ENCODE results near the gene NTNG1. TPM values are rescaled to one million over a fixed set of nuclear protein-coding genes. Genes with fewer than 3 reads are reported as not detected.
"Not testable (repeated sequence)": the region's sequence is repeated elsewhere in the genome, so short reads cannot be mapped to it uniquely, and the experiment has no call there.

The NTNG1 gene
- total RNA-seq = 1 to 10 TPM in 1 of 2 experiments, not detected in 1; 1.1 TPM

DNA sequence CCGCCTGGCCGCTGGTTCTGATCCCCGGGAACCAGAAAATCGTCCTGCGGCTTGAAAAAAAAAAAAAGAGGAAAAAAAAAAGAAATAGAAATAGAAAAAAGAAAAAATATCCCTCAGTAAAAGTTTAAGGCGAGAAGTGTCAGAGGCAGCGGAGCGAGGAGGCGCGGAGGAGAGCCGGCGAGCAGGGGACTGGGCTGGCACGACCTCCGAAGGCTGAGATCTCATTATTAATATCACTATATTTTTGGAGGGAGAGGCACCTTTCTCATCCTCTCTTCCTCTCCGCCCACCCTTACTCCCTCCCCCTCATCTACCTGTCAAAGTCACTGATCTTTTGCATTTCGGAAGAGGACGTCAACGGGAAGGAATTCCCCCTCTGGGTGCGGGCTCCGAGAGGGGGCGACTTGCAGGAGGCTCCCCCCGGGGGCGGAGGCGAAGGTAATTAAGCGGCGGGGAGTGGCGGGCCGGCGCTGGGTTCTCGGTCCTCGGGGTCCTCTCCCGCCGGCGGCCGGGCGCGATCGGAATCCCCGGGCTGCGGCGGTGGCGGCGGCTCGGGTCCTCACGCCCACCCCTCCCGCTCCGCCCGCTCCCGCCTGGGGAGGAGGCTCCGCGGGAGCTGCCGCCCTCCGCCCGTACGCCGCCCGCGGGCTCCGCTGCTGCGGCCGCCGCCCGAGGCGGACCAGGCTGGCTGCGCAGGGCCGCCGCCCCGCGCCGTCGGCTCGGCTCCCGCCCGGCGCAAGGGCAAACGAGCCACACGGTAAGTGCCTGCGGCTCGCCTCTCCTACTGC is at the start of gene NTNG1:
Gene NTNG1, plus strand, starts transcription at position 337 of the 788 bp plus-strand sequence.
- H3K4me1 Mint-ChIP-seq = peaks cover 13% of the 10 kb centered on the region
- peaks cover 67% of the 10 kb centered on the region for H3K27me3 Mint-ChIP-seq
- DNase-seq (no peak), ATAC-seq (peak; percentile 58)
- no peaks in the 10 kb centered on the region for H3K9me3 Mint-ChIP-seq (ENCODE audit: low read depth)
- CTCF ChIA-PET = interaction anchor here (1.6 kb wide), 1 partner anchor 9 kb away, joined by 3 read pairs; no protein-coding TSS in a partner anchor
- no peaks in the 10 kb centered on the region for H3K36me3 Mint-ChIP-seq
- H3K4me3 Mint-ChIP-seq = peak within 1 kb of the TSS; percentile 64
- H3K27ac Mint-ChIP-seq = no peak within 1 kb of the TSS

DNA sequence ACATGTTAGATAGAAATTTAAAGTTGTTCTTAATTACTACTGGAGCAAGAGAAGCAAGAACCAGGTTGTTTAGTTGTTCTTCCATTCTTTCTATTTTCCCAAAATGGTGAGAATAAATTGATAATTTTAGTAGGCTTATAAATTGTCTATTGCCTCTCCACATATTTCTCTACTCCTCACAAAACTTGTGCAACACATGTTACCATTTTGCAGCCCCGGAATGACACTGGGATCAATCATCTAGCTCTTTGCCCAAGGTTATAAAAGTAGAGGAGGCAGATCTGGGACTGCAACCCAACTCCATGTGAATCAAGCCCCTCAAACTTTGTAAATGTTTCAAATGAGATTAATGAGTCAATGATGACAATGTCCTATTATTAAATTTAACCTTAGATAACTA is 49.4 kb upstream of the NTNG1 start:
- CTCF ChIA-PET = no interaction called here
- H3K4me3 Mint-ChIP-seq = no peak overlapping the region
- no peaks in the 10 kb centered on the region for H3K36me3 Mint-ChIP-seq
- DNase-seq = no peak
- no peaks in the 10 kb centered on the region for H3K4me1 Mint-ChIP-seq
- no peak for ATAC-seq
- no peaks in the 10 kb centered on the region for H3K9me3 Mint-ChIP-seq (ENCODE audit: low read depth)
- H3K27ac Mint-ChIP-seq = no peak overlapping the region
- H3K27me3 Mint-ChIP-seq = no peaks in the 10 kb centered on the region

DNA sequence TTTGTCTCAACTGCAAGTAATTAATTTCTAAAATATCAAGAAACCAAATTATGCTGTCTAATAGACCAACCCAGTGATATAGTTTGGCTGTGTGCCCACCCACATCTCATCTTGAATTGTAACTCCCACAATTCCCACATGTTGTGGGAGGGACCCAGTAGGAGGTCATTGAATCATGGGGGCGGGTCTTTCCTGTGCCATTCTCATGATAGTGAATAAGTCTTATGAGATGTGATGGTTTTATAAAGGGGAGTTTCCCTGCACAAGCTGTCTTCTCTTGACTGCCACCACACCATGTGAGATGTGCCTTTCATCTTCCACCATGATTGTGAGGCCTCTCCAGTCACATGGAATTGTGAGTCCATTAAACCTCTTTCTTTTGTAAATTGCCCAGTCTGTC is 47.4 kb upstream of the NTNG1 start:
- H3K9me3 Mint-ChIP-seq (ENCODE audit: low read depth); ATAC-seq; H3K27ac Mint-ChIP-seq; H3K27me3 Mint-ChIP-seq; DNase-seq; H3K4me3 Mint-ChIP-seq; H3K4me1 Mint-ChIP-seq; H3K36me3 Mint-ChIP-seq; CTCF ChIA-PET: not testable (repeated sequence)

DNA sequence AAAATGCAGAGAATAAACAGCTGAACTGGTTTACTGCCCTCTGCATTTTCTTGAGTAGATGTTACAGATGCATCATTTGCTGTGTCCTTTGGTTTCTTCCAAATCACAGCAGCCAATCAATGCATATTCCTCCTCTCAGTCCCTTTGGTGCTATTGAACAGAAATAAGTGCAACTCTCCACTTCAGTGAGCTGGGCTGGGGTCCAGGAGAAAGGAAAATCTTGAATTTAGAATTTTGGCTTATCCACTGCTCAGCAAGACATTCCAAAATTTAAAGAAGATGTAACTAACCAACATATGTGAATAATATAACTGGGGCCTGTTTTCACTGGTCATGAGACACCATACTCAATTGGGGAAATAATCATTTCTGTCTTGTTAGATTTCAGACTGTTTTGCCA is 45.2 kb upstream of the NTNG1 start:
- Mint-ChIP-seq H3K27ac (no peak overlapping the region), H3K9me3 (ENCODE audit: low read depth) (no peaks in the 10 kb centered on the region), H3K36me3 (no peaks in the 10 kb centered on the region), H3K4me1 (peaks cover 2% of the 10 kb centered on the region), H3K4me3 (no peak overlapping the region), H3K27me3 (no peaks in the 10 kb centered on the region)
- ATAC-seq = no peak
- no peak for DNase-seq
- CTCF ChIA-PET = no interaction called here

DNA sequence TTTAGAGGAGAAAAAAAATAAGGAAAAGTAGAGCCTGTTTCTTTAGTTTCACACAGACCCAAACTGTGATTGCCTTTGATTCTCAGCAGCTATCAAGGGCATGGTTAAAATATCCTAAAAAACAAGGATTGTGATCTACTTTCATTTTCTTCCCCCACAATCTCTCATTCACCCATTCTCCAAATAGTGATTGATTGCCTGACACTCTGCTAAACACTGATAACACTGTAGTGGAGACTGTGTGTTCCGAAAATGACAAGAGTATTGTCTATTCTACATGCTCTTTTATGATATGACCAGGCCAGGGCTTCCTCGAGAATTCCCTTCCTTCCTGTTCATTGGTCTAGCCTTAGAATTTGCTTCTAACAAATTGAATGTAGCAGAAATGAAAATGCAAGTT is 44.1 kb upstream of the NTNG1 start:
- CTCF ChIA-PET = no interaction called here
- Mint-ChIP-seq H3K9me3 (ENCODE audit: low read depth) (no peaks in the 10 kb centered on the region), H3K27ac (no peak overlapping the region), H3K27me3 (no peaks in the 10 kb centered on the region), H3K36me3 (no peaks in the 10 kb centered on the region), H3K4me3 (no peak overlapping the region), H3K4me1 (peaks cover 2% of the 10 kb centered on the region)
- ATAC-seq (no peak), DNase-seq (no peak)

DNA sequence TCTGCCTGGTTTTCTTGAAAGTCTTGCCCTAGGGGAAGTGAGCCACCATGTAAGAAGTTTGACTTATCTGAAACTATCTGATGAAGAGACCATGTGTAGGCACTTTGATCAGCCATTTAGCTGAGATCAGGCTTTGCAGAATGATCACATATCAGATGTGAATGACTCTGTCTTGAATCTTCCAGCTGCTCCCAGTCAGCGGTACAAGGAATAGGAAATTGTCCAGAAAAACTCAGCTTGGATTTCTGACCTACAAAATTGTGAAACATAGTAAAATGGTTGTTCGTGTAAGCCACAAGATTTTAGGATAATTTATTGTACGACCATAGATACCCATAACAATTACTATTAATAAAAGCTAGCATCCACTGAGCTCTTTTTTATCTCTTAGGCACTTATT is 41.9 kb upstream of the NTNG1 start:
- Mint-ChIP-seq H3K36me3 (no peaks in the 10 kb centered on the region), H3K4me1 (peaks cover 2% of the 10 kb centered on the region), H3K27ac (no peak overlapping the region), H3K9me3 (ENCODE audit: low read depth) (no peaks in the 10 kb centered on the region), H3K27me3 (no peaks in the 10 kb centered on the region), H3K4me3 (no peak overlapping the region)
- ATAC-seq = no peak
- CTCF ChIA-PET = no interaction called here
- no peak for DNase-seq

DNA sequence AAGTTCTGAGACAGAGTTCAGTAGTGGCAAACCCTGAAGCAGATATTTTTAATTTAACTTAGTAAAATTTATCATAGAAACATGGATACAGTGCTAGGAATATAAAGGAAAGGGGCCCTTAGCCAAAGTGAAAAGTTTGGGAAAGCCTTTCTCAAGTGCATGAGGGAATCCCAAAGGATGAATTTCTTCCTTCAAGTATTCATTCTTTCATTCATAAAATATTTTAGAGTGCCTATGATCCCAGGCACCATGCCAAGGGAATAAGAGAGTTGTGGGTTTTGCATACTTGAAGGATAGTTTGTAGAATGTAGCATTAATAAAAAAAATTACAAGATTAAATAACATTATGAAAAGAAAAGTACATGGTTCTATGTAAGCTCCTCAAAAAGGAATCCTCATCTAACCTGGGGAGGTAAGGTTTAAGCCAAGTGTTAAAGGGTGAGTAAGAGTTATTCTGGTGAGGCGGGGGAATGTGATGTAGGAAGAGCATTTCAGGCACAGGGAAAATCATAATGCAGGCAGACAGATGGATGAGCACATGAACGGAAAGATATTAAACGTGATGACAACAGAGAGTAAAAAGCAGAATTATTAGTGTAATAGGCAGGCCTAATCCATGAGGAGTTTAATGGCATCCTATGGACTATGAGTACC is 40.4 kb upstream of the NTNG1 start:
- no peak for DNase-seq
- CTCF ChIA-PET = no interaction called here
- no peak for ATAC-seq
- no peaks in the 10 kb centered on the region for H3K9me3 Mint-ChIP-seq (ENCODE audit: low read depth)
- H3K36me3 Mint-ChIP-seq = no peaks in the 10 kb centered on the region
- no peak overlapping the region for H3K27ac Mint-ChIP-seq
- H3K4me3 Mint-ChIP-seq = no peak overlapping the region
- peaks cover 2% of the 10 kb centered on the region for H3K4me1 Mint-ChIP-seq
- no peaks in the 10 kb centered on the region for H3K27me3 Mint-ChIP-seq

DNA sequence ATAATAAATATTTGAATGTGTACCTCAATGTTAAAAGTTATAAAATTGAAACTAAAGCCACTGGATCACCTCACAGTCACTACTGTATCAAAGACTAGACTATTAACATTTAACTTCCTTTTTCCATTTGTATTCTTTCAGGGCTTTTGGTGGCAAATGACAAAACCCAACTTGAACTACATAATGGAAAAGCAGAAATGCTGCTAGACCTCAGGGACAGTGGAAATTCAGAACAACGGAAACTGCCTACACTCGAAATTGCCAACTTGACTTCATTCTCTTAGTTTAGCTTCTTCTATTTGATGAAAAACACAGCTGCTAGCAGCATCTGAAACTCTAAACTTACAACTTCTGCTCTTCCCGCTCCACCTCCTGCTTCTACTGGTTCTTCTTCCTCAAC is 34.9 kb upstream of the NTNG1 start:
- Mint-ChIP-seq H3K4me1 (no peaks in the 10 kb centered on the region), H3K4me3 (no peak overlapping the region), H3K27me3 (no peaks in the 10 kb centered on the region), H3K9me3 (ENCODE audit: low read depth) (no peaks in the 10 kb centered on the region), H3K27ac (no peak overlapping the region), H3K36me3 (no peaks in the 10 kb centered on the region)
- DNase-seq (no peak), ATAC-seq (no peak)
- CTCF ChIA-PET = no interaction called here

DNA sequence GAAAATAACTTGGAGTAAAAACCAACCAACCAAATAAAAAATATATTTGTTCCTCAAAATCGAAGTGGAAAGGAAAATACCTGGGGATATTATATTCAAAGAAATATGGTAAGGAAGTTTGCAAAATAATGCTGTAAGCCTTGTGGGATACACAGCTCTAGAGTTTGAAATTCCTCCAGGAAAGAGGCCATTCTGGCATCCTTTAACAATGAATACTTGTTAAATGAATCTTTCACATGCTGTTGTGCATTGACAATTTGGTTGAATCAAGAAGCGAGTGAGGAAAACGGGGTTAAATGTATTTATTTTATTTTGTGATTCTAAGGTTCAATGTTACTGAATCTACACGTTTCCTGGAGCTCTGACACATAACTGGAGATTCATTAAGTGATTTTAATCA is 30.5 kb upstream of the NTNG1 start:
- CTCF ChIA-PET = no interaction called here
- Mint-ChIP-seq H3K4me3 (no peak overlapping the region), H3K27me3 (no peaks in the 10 kb centered on the region), H3K36me3 (no peaks in the 10 kb centered on the region), H3K9me3 (ENCODE audit: low read depth) (no peaks in the 10 kb centered on the region), H3K4me1 (no peaks in the 10 kb centered on the region), H3K27ac (no peak overlapping the region)
- ATAC-seq (no peak), DNase-seq (no peak)

DNA sequence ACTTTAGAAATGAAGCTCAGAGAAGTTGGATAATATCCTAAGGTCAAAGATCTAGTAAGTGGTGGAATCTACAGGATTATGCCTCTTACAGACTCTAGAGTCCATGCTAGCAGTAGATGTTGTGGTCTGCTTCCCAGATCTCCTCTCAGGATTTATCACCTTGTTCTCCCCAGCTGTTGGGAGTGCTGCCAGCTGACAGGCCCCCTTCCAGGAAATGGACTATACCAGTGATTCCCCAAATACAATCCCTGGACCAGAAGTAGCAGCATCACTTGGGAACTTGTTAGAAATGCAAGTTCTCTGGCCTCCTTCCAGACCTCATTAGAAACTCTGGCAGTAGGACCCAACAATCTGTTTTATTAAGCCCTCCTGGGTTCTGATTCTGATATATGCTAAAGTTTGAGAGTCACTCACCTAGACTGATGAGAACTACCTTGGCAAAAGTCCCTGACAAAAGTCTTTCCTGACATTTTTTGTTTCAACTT is 24.5 kb upstream of the NTNG1 start:
- Mint-ChIP-seq H3K36me3 (no peaks in the 10 kb centered on the region), H3K27ac (no peak overlapping the region), H3K9me3 (ENCODE audit: low read depth) (no peaks in the 10 kb centered on the region), H3K27me3 (peaks cover 2% of the 10 kb centered on the region), H3K4me3 (no peak overlapping the region), H3K4me1 (no peaks in the 10 kb centered on the region)
- CTCF ChIA-PET = no interaction called here
- no peak for ATAC-seq
- DNase-seq = no peak

DNA sequence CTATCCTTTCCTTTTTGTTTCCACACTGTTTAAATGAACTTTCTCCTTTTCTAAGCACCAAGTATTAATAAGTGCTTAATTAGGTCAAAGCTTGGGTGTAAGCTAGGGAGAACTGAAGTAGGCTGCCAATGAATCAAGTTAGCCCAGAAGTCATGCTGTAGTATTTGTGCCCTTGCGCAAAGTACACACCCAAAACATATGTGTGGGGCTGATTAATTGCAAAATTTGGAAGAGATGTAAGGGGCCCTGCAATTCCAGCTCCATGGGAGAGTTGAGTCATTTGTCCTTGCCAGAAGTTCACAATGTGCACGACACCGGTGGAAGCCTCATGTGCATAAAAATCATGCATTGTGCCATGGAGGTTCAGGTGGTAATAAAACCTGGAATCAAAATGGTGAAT is 18.6 kb upstream of the NTNG1 start:
- DNase-seq = no peak
- no peaks in the 10 kb centered on the region for H3K4me1 Mint-ChIP-seq

DNA sequence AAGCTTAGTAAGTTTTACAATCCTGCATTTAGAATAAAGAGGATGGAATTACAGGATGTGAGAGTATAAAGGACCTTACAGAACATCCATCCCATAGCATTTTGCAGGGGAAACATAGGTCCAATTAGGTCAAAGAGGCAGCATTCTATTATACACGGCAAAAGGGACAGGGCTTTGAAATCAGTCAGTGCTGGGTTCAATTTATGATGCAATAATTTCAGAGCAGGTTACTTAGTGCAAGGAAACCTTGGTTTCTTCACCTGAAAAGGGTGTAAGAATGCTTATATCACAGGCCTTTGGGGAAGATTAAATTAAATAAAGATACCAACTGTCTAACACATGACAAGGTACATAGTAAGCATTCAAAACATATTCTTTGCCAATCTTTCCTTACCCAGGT is 17.1 kb upstream of the NTNG1 start:
- Mint-ChIP-seq H3K4me3 (no peak overlapping the region), H3K9me3 (ENCODE audit: low read depth) (no peaks in the 10 kb centered on the region), H3K4me1 (no peaks in the 10 kb centered on the region), H3K27me3 (peaks cover 2% of the 10 kb centered on the region), H3K27ac (no peak overlapping the region), H3K36me3 (no peaks in the 10 kb centered on the region)
- DNase-seq (no peak), ATAC-seq (no peak)
- CTCF ChIA-PET = no interaction called here

More for the DNA sequence above, 18.6 kb upstream of the NTNG1 start:
- Mint-ChIP-seq H3K9me3 (ENCODE audit: low read depth) (no peaks in the 10 kb centered on the region), H3K27me3 (peaks cover 2% of the 10 kb centered on the region), H3K4me3 (no peak overlapping the region), H3K27ac (no peak overlapping the region), H3K36me3 (no peaks in the 10 kb centered on the region)
- CTCF ChIA-PET = no interaction called here
- ATAC-seq = no peak

DNA sequence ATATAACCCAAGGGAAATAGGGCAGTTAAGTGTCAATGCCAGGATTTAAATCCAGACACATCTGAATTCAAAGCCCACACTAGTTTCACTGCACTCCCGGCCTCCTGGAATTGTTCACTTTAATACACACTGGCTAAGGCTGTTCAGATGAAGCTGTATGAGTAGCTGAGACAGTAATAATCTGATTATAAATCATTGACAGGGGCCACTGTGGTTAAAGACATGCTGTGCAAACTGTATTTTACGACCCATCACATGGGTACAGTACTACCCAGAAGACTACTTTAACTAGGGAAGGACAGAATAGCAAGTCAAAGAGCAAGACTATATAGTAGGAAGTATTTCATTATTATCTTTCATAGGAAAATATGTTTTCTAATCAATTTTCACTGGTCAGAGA is 16.1 kb upstream of the NTNG1 start:
- H3K27ac Mint-ChIP-seq = no peak overlapping the region
- H3K36me3 Mint-ChIP-seq = no peaks in the 10 kb centered on the region
- CTCF ChIA-PET = no interaction called here
- peaks cover 1% of the 10 kb centered on the region for H3K27me3 Mint-ChIP-seq
- H3K9me3 Mint-ChIP-seq (ENCODE audit: low read depth) = no peaks in the 10 kb centered on the region
- no peaks in the 10 kb centered on the region for H3K4me1 Mint-ChIP-seq
- ATAC-seq = no peak
- H3K4me3 Mint-ChIP-seq = no peak overlapping the region
- DNase-seq = no peak

DNA sequence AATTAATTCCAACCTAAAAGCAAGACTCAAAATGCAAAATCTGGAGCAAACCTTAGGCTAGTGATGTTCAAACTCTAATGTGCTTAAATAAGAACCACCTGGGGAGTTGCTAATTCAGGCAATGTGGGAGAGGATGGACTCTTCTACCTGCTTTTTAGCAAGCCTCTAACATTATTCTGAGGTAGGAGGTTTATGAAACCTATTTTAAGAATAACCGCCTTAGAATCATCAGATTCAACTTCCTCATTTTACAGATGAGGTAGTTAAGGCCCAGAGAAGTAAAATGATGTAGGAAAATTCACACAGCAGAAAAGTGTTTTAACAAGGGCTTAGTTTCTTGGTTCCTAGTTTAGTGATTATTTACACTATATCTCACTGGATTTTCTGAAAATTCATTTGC is 8.6 kb upstream of the NTNG1 start:
- Mint-ChIP-seq H3K4me1 (no peaks in the 10 kb centered on the region), H3K27me3 (peaks cover 14% of the 10 kb centered on the region), H3K36me3 (no peaks in the 10 kb centered on the region), H3K27ac (no peak overlapping the region), H3K4me3 (no peak overlapping the region), H3K9me3 (ENCODE audit: low read depth) (no peaks in the 10 kb centered on the region)
- ATAC-seq = no peak
- DNase-seq = no peak
- CTCF ChIA-PET = interaction anchor here (1.5 kb wide), 2 partner anchors 10 to 12 kb away, joined by 3 read pairs; no protein-coding TSS in a partner anchor
